ENCODE data around the gene ERBB2.

Gene ERBB2

GRCh38 chr17:39727556-39727955 is 27.7 kb downstream of the ERBB2 start:
- Histone ChIP-seq H3K9me3 (ENCODE audit: control insufficient read depth, insufficient read depth, low read length) (no peaks in the 10 kb centered on the region), H3K4me1 (ENCODE audit: insufficient read depth, low read length) (peaks cover 5% of the 10 kb centered on the region; the same call in 1 of the 2 replicates), H3K36me3 (ENCODE audit: insufficient read depth, low read length) (0 out of 2 replicates have a peak, but pooled peaks cover 3% of the 10 kb centered on the region), H3K9ac (ENCODE audit: low read depth, low read length) (no peak overlapping the region)

- Histone ChIP-seq H3K9me3 (ENCODE audit: control insufficient read depth, insufficient read depth, low read length) (no peaks in the 10 kb centered on the region), H3K9ac (ENCODE audit: low read depth, low read length) (peak overlapping the region; percentile 67; the same call in 1 of the 2 replicates), H3K36me3 (ENCODE audit: insufficient read depth, low read length) (0 out of 2 replicates have a peak, but pooled peaks cover 3% of the 10 kb centered on the region), H3K4me1 (ENCODE audit: insufficient read depth, low read length) (no peaks in the 10 kb centered on the region; the same call in 1 of the 2 replicates)
Measured at GRCh38 chr17:39729280-39729851, 29.5 kb downstream of the ERBB2 start.

- H3K9ac ChIP-seq (ENCODE audit: low read depth, low read length) = peak within 1 kb of the TSS; percentile 67; the same call in 1 of the 2 replicates
- H3K4me1 ChIP-seq (ENCODE audit: insufficient read depth, low read length) = no peaks in the 10 kb centered on the region; the same call in 1 of the 2 replicates
Measured at GRCh38 chr17:39730095-39730921, 30.4 kb downstream of the ERBB2 start, which contains the start of gene MIEN1. Gene MIEN1, minus strand, starts transcription at chr17:39730532. Its CDS starts 37 bp downstream, at chr17:39730495.

GRCh38 chr17:39732586-39732985 is 32.7 kb downstream of the ERBB2 start:
- H3K9me3 ChIP-seq (ENCODE audit: control insufficient read depth, insufficient read depth, low read length) = no peaks in the 10 kb centered on the region
- H3K9ac ChIP-seq (ENCODE audit: low read depth, low read length) = no peak overlapping the region
- no peaks in the 10 kb centered on the region; the same call in 1 of the 2 replicates for H3K4me1 ChIP-seq (ENCODE audit: insufficient read depth, low read length)
- no peaks in the 10 kb centered on the region for H3K36me3 ChIP-seq (ENCODE audit: insufficient read depth, low read length)

More at GRCh38 chr17:39730095-39730921, 30.4 kb downstream of the ERBB2 start, which contains the start of gene MIEN1:
- 0 out of 2 replicates have a peak, but pooled peaks cover 3% of the 10 kb centered on the region for H3K36me3 ChIP-seq (ENCODE audit: insufficient read depth, low read length)
- H3K9me3 ChIP-seq (ENCODE audit: control insufficient read depth, insufficient read depth, low read length) = no peaks in the 10 kb centered on the region

GRCh38 chr17:39735882-39736281 is 36.0 kb downstream of the ERBB2 start:
- Histone ChIP-seq H3K4me1 (ENCODE audit: insufficient read depth, low read length) (peaks cover 2% of the 10 kb centered on the region; the same call in 1 of the 2 replicates), H3K9ac (ENCODE audit: low read depth, low read length) (no peak overlapping the region), H3K36me3 (ENCODE audit: insufficient read depth, low read length) (no peaks in the 10 kb centered on the region), H3K9me3 (ENCODE audit: control insufficient read depth, insufficient read depth, low read length) (no peaks in the 10 kb centered on the region)

- H3K9me3 ChIP-seq (ENCODE audit: control insufficient read depth, insufficient read depth, low read length) = no peaks in the 10 kb centered on the region
- H3K36me3 ChIP-seq (ENCODE audit: insufficient read depth, low read length) = no peaks in the 10 kb centered on the region
- no peak overlapping the region for H3K9ac ChIP-seq (ENCODE audit: low read depth, low read length)
- peaks cover 9% of the 10 kb centered on the region; the same call in 1 of the 2 replicates for H3K4me1 ChIP-seq (ENCODE audit: insufficient read depth, low read length)
Measured at GRCh38 chr17:39736319-39737165, 36.7 kb downstream of the ERBB2 start.

- peak overlapping the region; percentile 98; the same call in 1 of the 2 replicates for H3K9ac ChIP-seq (ENCODE audit: low read depth, low read length)
- H3K9me3 ChIP-seq (ENCODE audit: control insufficient read depth, insufficient read depth, low read length) = no peaks in the 10 kb centered on the region
Measured at GRCh38 chr17:39737206-39737759, 37.4 kb downstream of the ERBB2 start.

GRCh38 chr17:39737760-39738567 is 38.1 kb downstream of the ERBB2 start, which contains the start of gene GRB7:
Gene GRB7, plus strand, starts transcription at chr17:39737938. Its CDS starts 4,364 bp downstream, at chr17:39742302.
- Histone ChIP-seq H3K9ac (ENCODE audit: low read depth, low read length) (peak within 1 kb of the TSS; percentile 98), H3K4me1 (ENCODE audit: insufficient read depth, low read length) (peaks cover 15% of the 10 kb centered on the region; the same call in 1 of the 2 replicates)

More at GRCh38 chr17:39737206-39737759, 37.4 kb downstream of the ERBB2 start:
- Histone ChIP-seq H3K36me3 (ENCODE audit: insufficient read depth, low read length) (no peaks in the 10 kb centered on the region), H3K4me1 (ENCODE audit: insufficient read depth, low read length) (peaks cover 15% of the 10 kb centered on the region; the same call in 1 of the 2 replicates)

GRCh38 chr17:39738568-39738901 is 38.7 kb downstream of the ERBB2 start:
- Histone ChIP-seq H3K9ac (ENCODE audit: low read depth, low read length) (peak overlapping the region; percentile 98), H3K9me3 (ENCODE audit: control insufficient read depth, insufficient read depth, low read length) (no peaks in the 10 kb centered on the region), H3K4me1 (ENCODE audit: insufficient read depth, low read length) (peaks cover 15% of the 10 kb centered on the region; the same call in 1 of the 2 replicates), H3K36me3 (ENCODE audit: insufficient read depth, low read length) (peaks cover 4% of the 10 kb centered on the region; the same call in 1 of the 2 replicates)

More at GRCh38 chr17:39737760-39738567, 38.1 kb downstream of the ERBB2 start, which contains the start of gene GRB7:
- Histone ChIP-seq H3K36me3 (ENCODE audit: insufficient read depth, low read length) (no peaks in the 10 kb centered on the region), H3K9me3 (ENCODE audit: control insufficient read depth, insufficient read depth, low read length) (no peaks in the 10 kb centered on the region)

GRCh38 chr17:39738983-39739884 is 39.4 kb downstream of the ERBB2 start:
- Histone ChIP-seq H3K9ac (ENCODE audit: low read depth, low read length) (peak overlapping the region; percentile 98), H3K36me3 (ENCODE audit: insufficient read depth, low read length) (peaks cover 4% of the 10 kb centered on the region), H3K4me1 (ENCODE audit: insufficient read depth, low read length) (peaks cover 15% of the 10 kb centered on the region; the same call in 1 of the 2 replicates), H3K9me3 (ENCODE audit: control insufficient read depth, insufficient read depth, low read length) (no peaks in the 10 kb centered on the region)

GRCh38 chr17:39739885-39740356 is 40.1 kb downstream of the ERBB2 start:
- H3K9me3 ChIP-seq (ENCODE audit: control insufficient read depth, insufficient read depth, low read length) = no peaks in the 10 kb centered on the region
- H3K4me1 ChIP-seq (ENCODE audit: insufficient read depth, low read length) = peaks cover 15% of the 10 kb centered on the region; the same call in 1 of the 2 replicates
- H3K36me3 ChIP-seq (ENCODE audit: insufficient read depth, low read length) = peaks cover 11% of the 10 kb centered on the region
- H3K9ac ChIP-seq (ENCODE audit: low read depth, low read length) = peak overlapping the region; percentile 75

Data from ES-I3 (cell line).